ENCODE results near the gene APOC3.

Gene APOC3

GRCh38 chr11:116874251-116874650 is 44.5 kb downstream of the APOC3 start:
- DNase-seq (ENCODE audit: low read depth in 2 of 3, low spot score in 2 of 3), result no peak

- DNase-seq (ENCODE audit: low read depth in 2 of 3, low spot score in 2 of 3), result no peak
Observed at GRCh38 chr11:116875194-116875593, 45.5 kb downstream of the APOC3 start.

GRCh38 chr11:116876656-116877055 is 46.9 kb downstream of the APOC3 start:
- DNase-seq (ENCODE audit: low read depth in 2 of 3, low spot score in 2 of 3), result no peak

- no peak for DNase-seq (ENCODE audit: low read depth in 2 of 3, low spot score in 2 of 3)
Observed at GRCh38 chr11:116879800-116880625, 50.3 kb downstream of the APOC3 start.

GRCh38 chr11:116881143-116881542 is 51.4 kb downstream of the APOC3 start:
- DNase-seq (ENCODE audit: low read depth in 2 of 3, low spot score in 2 of 3), result no peak

GRCh38 chr11:116882386-116882785 is 52.7 kb downstream of the APOC3 start:
- no peak for DNase-seq (ENCODE audit: low read depth in 2 of 3, low spot score in 2 of 3)

Data from activated CD8-positive, alpha-beta memory T cell treated with anti-CD3 and anti-CD28 coated beads for 48 hours (primary cell).